IMR-90 (cell line): ENCODE data around the gene IFI44L.

Experiments
- CHD1 ChIP-seq: IDR thresholded peaks from 2 replicates; pipeline ENCODE4 v1.6.1; 2012; ENCODE audit warnings: low read depth, low read length, improper control_type of control experiment
- MAFK ChIP-seq: IDR thresholded peaks from 2 replicates; pipeline ENCODE4 v1.6.1; 2012; ENCODE audit warnings: low read depth, low read length, improper control_type of control experiment
- MXI1 ChIP-seq: IDR thresholded peaks from 2 replicates; pipeline ENCODE4 v1.6.1; 2012; ENCODE audit warnings: low read depth, mild to moderate bottlenecking, low read length, moderate library complexity, borderline replicate concordance
- POLR2A ChIP-seq: IDR thresholded peaks from 2 replicates; pipeline ENCODE4 v1.6.1; 2012; ENCODE audit warnings: mild to moderate bottlenecking, low read depth, low read length
- RAD21 ChIP-seq: IDR thresholded peaks from 2 replicates; pipeline ENCODE4 v1.6.1; 2012; ENCODE audit warnings: low read length, improper control_type of control experiment
- RFX5 ChIP-seq: IDR thresholded peaks from 2 replicates; pipeline ENCODE4 v1.8.0; 2012; ENCODE audit warnings: low read depth, mild to moderate bottlenecking, low read length, moderate library complexity
- TF ChIP-seq, protein P1 (sequence below): conservative IDR thresholded peaks from 2 replicates; pipeline ENCODE4 v1.5.1; 2012; ENCODE audit warnings: mild to moderate bottlenecking, low read depth, low read length, improper control_type of control experiment
- TF ChIP-seq, protein P2 (sequence below): fragments of 150-350 bp; IDR thresholded peaks from 2 replicates; pipeline ENCODE4 v1.6.1; 2016; ENCODE audit warnings: low read depth, mild to moderate bottlenecking, low read length, moderate library complexity, borderline replicate concordance

DNA sequence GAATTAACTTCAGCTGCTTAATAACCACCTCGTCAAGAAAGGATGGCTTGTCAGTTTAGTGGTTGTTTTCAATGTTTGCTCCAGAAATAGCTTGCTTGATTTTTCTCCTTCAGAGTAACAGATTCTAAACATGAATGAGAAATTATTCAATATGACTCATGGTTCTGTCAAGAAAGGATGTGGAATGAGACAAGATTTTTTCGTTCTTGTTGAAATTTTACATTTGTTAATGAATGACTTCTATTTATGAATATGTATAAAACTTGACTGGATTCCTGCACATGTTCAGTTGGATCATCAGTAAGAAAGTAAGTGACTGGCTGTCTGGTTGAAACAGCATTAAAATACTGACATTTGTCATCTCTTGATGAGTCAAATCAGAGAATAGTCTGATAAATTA lies 67.7 kb downstream of the IFI44L start:
- TF ChIP-seq, protein P1, sequence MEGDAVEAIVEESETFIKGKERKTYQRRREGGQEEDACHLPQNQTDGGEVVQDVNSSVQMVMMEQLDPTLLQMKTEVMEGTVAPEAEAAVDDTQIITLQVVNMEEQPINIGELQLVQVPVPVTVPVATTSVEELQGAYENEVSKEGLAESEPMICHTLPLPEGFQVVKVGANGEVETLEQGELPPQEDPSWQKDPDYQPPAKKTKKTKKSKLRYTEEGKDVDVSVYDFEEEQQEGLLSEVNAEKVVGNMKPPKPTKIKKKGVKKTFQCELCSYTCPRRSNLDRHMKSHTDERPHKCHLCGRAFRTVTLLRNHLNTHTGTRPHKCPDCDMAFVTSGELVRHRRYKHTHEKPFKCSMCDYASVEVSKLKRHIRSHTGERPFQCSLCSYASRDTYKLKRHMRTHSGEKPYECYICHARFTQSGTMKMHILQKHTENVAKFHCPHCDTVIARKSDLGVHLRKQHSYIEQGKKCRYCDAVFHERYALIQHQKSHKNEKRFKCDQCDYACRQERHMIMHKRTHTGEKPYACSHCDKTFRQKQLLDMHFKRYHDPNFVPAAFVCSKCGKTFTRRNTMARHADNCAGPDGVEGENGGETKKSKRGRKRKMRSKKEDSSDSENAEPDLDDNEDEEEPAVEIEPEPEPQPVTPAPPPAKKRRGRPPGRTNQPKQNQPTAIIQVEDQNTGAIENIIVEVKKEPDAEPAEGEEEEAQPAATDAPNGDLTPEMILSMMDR: no peak
- TF ChIP-seq POLR2A (no peak), MXI1 (no peak), CHD1 (no peak), RAD21 (no peak), MAFK (no peak), RFX5 (no peak)
- TF ChIP-seq, protein P2, sequence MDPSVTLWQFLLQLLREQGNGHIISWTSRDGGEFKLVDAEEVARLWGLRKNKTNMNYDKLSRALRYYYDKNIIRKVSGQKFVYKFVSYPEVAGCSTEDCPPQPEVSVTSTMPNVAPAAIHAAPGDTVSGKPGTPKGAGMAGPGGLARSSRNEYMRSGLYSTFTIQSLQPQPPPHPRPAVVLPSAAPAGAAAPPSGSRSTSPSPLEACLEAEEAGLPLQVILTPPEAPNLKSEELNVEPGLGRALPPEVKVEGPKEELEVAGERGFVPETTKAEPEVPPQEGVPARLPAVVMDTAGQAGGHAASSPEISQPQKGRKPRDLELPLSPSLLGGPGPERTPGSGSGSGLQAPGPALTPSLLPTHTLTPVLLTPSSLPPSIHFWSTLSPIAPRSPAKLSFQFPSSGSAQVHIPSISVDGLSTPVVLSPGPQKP: no peak
